Gastroesophageal sphincter (tissue), 4 donors: ENCODE measurements around the gene RPRD2. TPM values are rescaled to one million over a fixed set of nuclear protein-coding genes. Genes with fewer than 3 reads are reported as not detected.

ENCODE experiments used
- ATAC-seq: fragments of 150-250 bp; one replicate; pipeline ENCODE4 v1.9.1; 2016; ENCODE audit warnings: mild to moderate bottlenecking, moderate library complexity
- H3K27ac ChIP-seq, 4 donors: fragments of 200-600 bp; sonication (generic) in 3 of 4; 1 replicate in 3 of 4; 2 replicates in 1 of 4; pipeline ENCODE4 v1.5.1; 2016 to 2019
- H3K27me3 ChIP-seq: fragments of 200-600 bp; sonication (generic); one replicate; pipeline ENCODE4 v1.5.1; 2019
- H3K36me3 ChIP-seq, 2 donors: fragments of 200-600 bp; sonication (generic); one replicate each; pipeline ENCODE4 v1.5.1; 2019; ENCODE audit warnings: control low read depth in 1 of 2
- H3K4me1 ChIP-seq, 3 donors: fragments of 200-600 bp; sonication (generic); 1 replicate in 2 of 3; 2 replicates in 1 of 3; pipeline ENCODE4 v1.5.1; 2016 to 2019; ENCODE audit warnings: control low read depth in 2 of 3
- H3K4me3 ChIP-seq, 2 donors: fragments of 200-600 bp; sonication (generic); one replicate each; pipeline ENCODE4 v1.5.1; 2019; ENCODE audit warnings: mild to moderate bottlenecking in 1 of 2, moderate library complexity in 1 of 2
- H3K9me3 ChIP-seq, 3 donors: fragments of 200-600 bp; sonication (generic); one replicate each; pipeline ENCODE4 v1.5.1; 2017 to 2019; ENCODE audit warnings: control low read depth in 2 of 3
- EP300 ChIP-seq: sonication (generic); formaldehyde crosslinking; IDR thresholded peaks from one replicate; pipeline ENCODE4 v1.6.1; 2017; ENCODE audit warnings: antibody characterized with exemption, mild to moderate bottlenecking
- POLR2A ChIP-seq, 2 donors: fragments of 450-650 bp; IDR thresholded peaks; one replicate each; pipeline ENCODE4 v1.6.1; 2017; ENCODE audit warnings: antibody characterized with exemption in 2 of 2, mild to moderate bottlenecking in 2 of 2, moderate library complexity in 1 of 2
- POLR2AphosphoS5 ChIP-seq: sonication (generic); formaldehyde crosslinking; IDR thresholded peaks from one replicate; pipeline ENCODE4 v1.6.1; 2017; ENCODE audit warnings: antibody characterized with exemption
- WGBS, 2 donors: methylation state at CpG; one replicate each; pipeline ENCODE4 v1.1.5; 2018; ENCODE audit warnings: low coverage in 1 of 2; 5-methylcytosine and 5-hydroxymethylcytosine counted together
- total RNA-seq, 4 donors: library from RNA; depleted of rRNA; stranded (reverse); fragments of >200 nt; gene quantifications; one replicate each; pipeline ENCODE4 v1.1.0, GENCODE V29; 2016
- TF ChIP-seq, protein P1 (sequence below), 4 experiments: fragments of 200-600 bp in 2 of 4; fragments of 450-650 bp in 2 of 4; sonication (generic) in 1 of 4; IDR thresholded peaks; one replicate each; pipeline ENCODE4 v1.5.1; 2017 to 2019; ENCODE audit warnings: antibody characterized with exemption in 4 of 4, mild to moderate bottlenecking in 2 of 4, moderate library complexity in 2 of 4

The RPRD2 gene
- total RNA-seq, 4 donors from 2014 or later, result 17.0 to 31.3 (median 26.2) TPM

GRCh38 chr1:150516050-150516591, 152.2 kb downstream of the RPRD2 start:
- no peak for TF ChIP-seq EP300
- TF ChIP-seq, protein P1, sequence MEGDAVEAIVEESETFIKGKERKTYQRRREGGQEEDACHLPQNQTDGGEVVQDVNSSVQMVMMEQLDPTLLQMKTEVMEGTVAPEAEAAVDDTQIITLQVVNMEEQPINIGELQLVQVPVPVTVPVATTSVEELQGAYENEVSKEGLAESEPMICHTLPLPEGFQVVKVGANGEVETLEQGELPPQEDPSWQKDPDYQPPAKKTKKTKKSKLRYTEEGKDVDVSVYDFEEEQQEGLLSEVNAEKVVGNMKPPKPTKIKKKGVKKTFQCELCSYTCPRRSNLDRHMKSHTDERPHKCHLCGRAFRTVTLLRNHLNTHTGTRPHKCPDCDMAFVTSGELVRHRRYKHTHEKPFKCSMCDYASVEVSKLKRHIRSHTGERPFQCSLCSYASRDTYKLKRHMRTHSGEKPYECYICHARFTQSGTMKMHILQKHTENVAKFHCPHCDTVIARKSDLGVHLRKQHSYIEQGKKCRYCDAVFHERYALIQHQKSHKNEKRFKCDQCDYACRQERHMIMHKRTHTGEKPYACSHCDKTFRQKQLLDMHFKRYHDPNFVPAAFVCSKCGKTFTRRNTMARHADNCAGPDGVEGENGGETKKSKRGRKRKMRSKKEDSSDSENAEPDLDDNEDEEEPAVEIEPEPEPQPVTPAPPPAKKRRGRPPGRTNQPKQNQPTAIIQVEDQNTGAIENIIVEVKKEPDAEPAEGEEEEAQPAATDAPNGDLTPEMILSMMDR (IDR thresholded peaks at IDR 0.05), result peak in 1 of 4 experiments; percentile 13

GRCh38 chr1:150516616-150517015, 152.7 kb downstream of the RPRD2 start:
- H3K4me1 ChIP-seq, result peaks cover 0 to 27% (median 9%) of the 10 kb centered on the region in 3 donors
- peaks cover 0 to 12% of the 10 kb centered on the region in 2 donors for H3K36me3 ChIP-seq
- peak overlapping the region in 3 of 4 donors; percentile 84 to 93 (median 91) for H3K27ac ChIP-seq
- no peak for ATAC-seq
- TF ChIP-seq EP300, result no peak
- TF ChIP-seq, protein P1 (IDR thresholded peaks at IDR 0.05), result peak in 2 of 4 experiments; percentile 6 to 23
- H3K9me3 ChIP-seq, result no peaks in the 10 kb centered on the region
- WGBS, 2 donors, result 11 to 15% methylated on average over 4 of the region's 4 CpGs
- no peaks in the 10 kb centered on the region for H3K27me3 ChIP-seq
- H3K4me3 ChIP-seq, result peak overlapping the region in 1 of 2 donors; percentile 54

More at GRCh38 chr1:150516050-150516591, 152.2 kb downstream of the RPRD2 start:
- no peak for ATAC-seq
- Histone ChIP-seq H3K27ac (peak overlapping the region; percentile 59 to 93 (median 88)), H3K4me3 (peak overlapping the region; percentile 47 to 54), H3K27me3 (no peaks in the 10 kb centered on the region), H3K4me1 (peaks cover 0 to 27% (median 9%) of the 10 kb centered on the region in 3 donors), H3K9me3 (no peaks in the 10 kb centered on the region), H3K36me3 (peaks cover 0 to 14% of the 10 kb centered on the region in 2 donors)
- 0% methylated on average over 10 to 12 of the region's 19 CpGs for WGBS, 2 donors

DNA sequence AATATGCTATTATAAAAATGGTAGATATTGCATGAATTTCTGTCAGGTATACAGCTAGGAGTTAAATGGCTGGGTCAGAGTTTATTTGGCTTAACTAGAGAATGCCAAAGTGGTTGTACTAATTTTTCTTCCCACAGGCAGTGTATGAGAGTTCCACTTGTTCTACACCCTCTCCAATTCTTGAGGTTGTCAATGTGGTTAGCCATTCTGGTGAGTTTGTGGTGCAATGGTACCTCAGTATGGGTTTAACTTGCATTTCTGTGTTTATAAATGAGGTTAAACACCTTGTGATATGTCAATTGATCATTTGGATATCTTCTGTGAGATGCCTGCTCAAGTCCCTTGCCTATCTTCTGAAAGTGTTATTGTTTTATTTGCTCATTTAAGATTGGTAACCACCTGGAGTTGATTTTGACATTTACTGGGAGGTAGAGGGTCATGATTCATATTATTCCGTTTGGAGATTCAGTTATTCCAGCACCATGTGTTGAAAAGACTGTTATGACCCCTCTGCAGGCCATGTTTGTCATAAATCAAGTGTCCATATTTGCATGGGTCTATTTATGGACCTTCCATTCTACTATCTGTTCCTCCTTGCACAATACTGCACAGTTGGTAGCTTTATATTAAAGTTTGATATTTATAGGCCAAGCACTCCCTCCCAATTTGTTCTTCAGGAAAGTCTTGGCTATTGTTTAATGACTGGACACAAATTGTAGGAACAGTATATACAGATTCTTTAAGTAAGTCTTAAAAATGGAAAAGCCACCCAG, 157.4 kb downstream of the RPRD2 start:
- 41 to 71% methylated on average over 1 of the region's 1 CpG for WGBS, 2 donors
- Histone ChIP-seq H3K4me1 (peaks cover 0 to 13% (median 2%) of the 10 kb centered on the region in 3 donors), H3K27ac (no peak overlapping the region), H3K9me3 (no peaks in the 10 kb centered on the region), H3K4me3 (no peak overlapping the region), H3K27me3 (no peaks in the 10 kb centered on the region), H3K36me3 (no peaks in the 10 kb centered on the region)
- TF ChIP-seq EP300, result no peak
- no peak for TF ChIP-seq POLR2AphosphoS5
- TF ChIP-seq POLR2A (IDR thresholded peaks at IDR 0.05), result no peak
- TF ChIP-seq, protein P1 (IDR thresholded peaks at IDR 0.05), result no peak
- no peak for ATAC-seq

DNA sequence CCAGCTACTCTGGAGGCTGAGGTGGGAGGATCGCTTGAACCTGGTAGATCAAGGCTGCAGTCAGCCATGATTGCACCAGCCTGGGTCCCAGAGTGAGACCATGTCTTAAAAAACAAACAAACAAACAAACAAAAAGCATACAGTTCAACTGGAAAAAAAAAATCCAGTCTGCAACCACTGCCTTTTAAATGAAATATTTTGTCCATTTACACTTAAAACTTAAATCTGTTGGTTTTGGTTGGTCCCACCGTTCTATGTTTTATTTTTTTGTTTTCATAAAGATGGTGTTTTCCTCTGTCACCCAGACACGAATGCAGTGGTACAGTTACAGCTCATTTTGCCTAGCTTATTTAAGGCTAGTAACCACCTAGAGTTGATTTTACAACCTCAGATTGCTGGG, 161.4 kb downstream of the RPRD2 start:
- Histone ChIP-seq H3K9me3 (no peaks in the 10 kb centered on the region), H3K4me1 (peaks cover 0 to 13% (median 3%) of the 10 kb centered on the region in 3 donors), H3K36me3 (no peaks in the 10 kb centered on the region), H3K4me3 (no peak overlapping the region), H3K27ac (no peak overlapping the region), H3K27me3 (no peaks in the 10 kb centered on the region)
- ATAC-seq, result no peak
- no peak for TF ChIP-seq EP300
- TF ChIP-seq, protein P1 (IDR thresholded peaks at IDR 0.05), result no peak
- TF ChIP-seq POLR2AphosphoS5, result no peak
- TF ChIP-seq POLR2A (IDR thresholded peaks at IDR 0.05), result no peak
- WGBS, 2 donors, result 86 to 87% methylated on average over 2 to 3 of the region's 3 CpGs

Other genes with a start within 250 kb of the RPRD2 start
- gene PLEKHO1, start 214.2 kb upstream of the RPRD2 start, total RNA-seq, result 100 to 1,000 TPM; 217 to 358 (median 228) TPM
- 10 to 100 TPM; 14.8 to 25.1 (median 21.6) TPM for gene ANP32E, start 128.0 kb upstream of the RPRD2 start, total RNA-seq
- gene CA14, start 106.4 kb upstream of the RPRD2 start, total RNA-seq, result 1 to 10 TPM in 1 of 4 donors, under 1 TPM in 3; 0.54 to 1.5 (median 0.78) TPM
- 10 to 100 TPM; 40.3 to 68.9 (median 49.5) TPM for gene APH1A, start 95.1 kb upstream of the RPRD2 start, total RNA-seq
- gene C1orf54, start 91.4 kb upstream of the RPRD2 start, total RNA-seq, result 10 to 100 TPM in 3 of 4 donors, 1 to 10 TPM in 1; 5.2 to 37.7 (median 16.2) TPM
- 10 to 100 TPM in 2 of 4 donors, 1 to 10 TPM in 2; 3.5 to 28.3 (median 14.2) TPM for gene CIART, start 81.6 kb upstream of the RPRD2 start, total RNA-seq
- 10 to 100 TPM; 36.0 to 59.9 (median 43.4) TPM for gene MRPS21, start 70.3 kb upstream of the RPRD2 start, total RNA-seq
- 10 to 100 TPM; 28.1 to 74.9 (median 40.3) TPM for gene PRPF3, start 42.6 kb upstream of the RPRD2 start, total RNA-seq
- 10 to 100 TPM in 2 of 4 donors, 1 to 10 TPM in 2; 6.7 to 32.2 (median 10.6) TPM for gene TARS2, start 123.3 kb downstream of the RPRD2 start, total RNA-seq
- 10 to 100 TPM; 12.6 to 29.7 (median 19.4) TPM for gene ECM1, start 144.0 kb downstream of the RPRD2 start, total RNA-seq
- not detected for gene FALEC, start 151.6 kb downstream of the RPRD2 start, total RNA-seq
- 10 to 100 TPM; 27.1 to 66.5 (median 36.3) TPM for gene ADAMTSL4, start 185.3 kb downstream of the RPRD2 start, total RNA-seq
- gene MCL1, start 215.5 kb downstream of the RPRD2 start, total RNA-seq, result 100 to 1,000 TPM; 212 to 353 (median 317) TPM